Measurements from ENCODE around the gene GLI3.

GLI3 gene

DNA sequence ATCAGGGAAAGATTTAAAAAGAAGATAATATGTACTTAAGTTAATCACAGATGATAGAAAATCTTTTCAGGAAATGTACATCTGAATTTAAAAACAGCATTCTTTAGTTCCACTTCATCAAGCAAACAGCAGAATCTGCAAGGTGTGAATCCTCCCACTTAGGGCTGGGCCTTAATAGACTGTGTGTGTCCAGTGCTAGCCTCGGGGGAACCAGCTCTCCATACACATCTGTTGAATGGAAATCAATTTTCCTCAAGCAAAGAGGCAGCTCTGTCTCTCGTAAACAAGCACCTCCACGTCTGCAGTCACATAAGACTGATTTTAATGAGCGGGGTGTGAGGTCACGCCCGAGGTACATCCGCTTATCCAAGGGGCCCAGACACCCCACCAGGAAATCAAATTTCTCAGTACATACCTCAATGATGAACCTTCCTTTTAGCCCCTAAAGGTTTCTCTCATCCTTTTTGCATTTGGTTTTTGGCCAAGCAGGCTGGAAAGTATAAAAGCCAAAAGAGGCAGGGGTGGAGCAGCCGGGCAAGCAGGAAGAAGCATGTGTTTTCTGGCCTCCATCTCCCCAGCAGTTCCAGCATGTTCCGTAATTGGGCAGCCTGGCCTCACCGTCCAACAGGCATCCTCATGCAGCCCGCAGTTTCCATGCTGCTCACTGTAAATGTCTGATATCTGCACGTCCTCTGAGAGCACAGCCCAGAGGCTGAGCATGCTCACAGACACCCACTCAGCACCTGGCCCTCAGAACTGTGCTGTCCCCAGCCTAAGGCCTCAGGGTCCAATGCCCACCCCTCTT is 131.3 kb downstream of the GLI3 start:
- DNase-seq (ENCODE audit: low read depth, low spot score) = no peak

DNA sequence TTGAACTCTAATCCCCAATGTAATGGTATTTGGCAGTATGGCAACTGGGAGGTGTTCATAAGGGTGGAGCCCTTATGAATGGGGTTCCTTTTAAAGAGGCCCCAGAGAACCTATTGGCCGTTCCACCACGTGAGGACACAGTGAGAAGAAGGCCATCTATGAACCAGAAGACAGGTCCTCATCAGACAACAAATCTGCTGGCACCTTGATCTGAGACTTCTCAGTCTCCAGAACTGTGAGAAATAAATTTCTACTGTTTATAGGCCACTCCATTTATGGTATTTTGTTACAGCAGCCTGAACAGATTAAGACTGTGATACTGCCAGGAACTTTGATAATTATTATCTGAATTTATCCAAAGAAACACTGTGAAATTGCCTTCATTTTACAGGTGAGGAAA is 132.3 kb downstream of the GLI3 start:
- no peak for DNase-seq (ENCODE audit: low read depth, low spot score)

DNA sequence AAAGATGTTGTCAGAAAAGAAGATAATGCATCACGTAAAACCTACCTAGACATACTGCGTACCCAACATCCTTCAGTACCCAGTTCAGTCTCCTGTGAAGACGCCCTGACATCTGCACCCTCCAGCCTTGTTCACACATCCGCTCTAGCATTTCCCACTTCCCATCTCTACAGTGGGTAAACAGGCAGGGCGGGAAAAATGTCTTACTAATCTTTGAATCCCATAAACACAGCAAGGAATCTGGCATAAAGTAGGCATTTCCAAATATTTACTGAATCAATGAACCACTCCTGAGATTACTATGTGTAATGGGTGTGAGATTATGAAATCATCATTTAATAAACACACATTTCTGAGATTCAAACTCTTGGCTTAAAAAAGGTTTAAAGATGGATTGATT is 132.8 kb downstream of the GLI3 start:
- no peak for DNase-seq (ENCODE audit: low read depth, low spot score)

GRCh38 chr7:42103456-42103855 is 133.6 kb downstream of the GLI3 start:
- no peak for DNase-seq (ENCODE audit: low read depth, low spot score)

- no peak for DNase-seq (ENCODE audit: low read depth, low spot score)
Observed at GRCh38 chr7:42103020-42103419, 134.0 kb downstream of the GLI3 start.

- no peak for DNase-seq (ENCODE audit: low read depth, low spot score)
Observed at GRCh38 chr7:42102301-42102700, 134.7 kb downstream of the GLI3 start.

DNA sequence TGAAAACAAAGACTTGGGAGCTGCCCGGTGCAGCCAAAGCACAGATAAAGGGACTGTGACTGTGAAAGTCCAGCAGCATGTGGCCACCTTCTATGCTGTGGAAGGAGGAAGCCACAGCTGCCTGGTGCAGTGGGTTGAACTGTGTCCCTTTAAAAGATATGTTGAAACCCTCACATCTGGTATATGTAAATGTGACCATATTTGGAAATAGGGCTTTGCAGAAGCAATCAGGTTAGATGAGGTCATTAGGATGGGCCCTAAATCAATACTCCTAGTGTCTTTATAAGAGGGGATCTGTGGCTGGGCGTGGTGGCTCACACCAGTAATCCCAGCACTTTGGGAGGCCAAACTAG is 136.9 kb downstream of the GLI3 start:
- no peak for DNase-seq (ENCODE audit: low read depth, low spot score)

DNA sequence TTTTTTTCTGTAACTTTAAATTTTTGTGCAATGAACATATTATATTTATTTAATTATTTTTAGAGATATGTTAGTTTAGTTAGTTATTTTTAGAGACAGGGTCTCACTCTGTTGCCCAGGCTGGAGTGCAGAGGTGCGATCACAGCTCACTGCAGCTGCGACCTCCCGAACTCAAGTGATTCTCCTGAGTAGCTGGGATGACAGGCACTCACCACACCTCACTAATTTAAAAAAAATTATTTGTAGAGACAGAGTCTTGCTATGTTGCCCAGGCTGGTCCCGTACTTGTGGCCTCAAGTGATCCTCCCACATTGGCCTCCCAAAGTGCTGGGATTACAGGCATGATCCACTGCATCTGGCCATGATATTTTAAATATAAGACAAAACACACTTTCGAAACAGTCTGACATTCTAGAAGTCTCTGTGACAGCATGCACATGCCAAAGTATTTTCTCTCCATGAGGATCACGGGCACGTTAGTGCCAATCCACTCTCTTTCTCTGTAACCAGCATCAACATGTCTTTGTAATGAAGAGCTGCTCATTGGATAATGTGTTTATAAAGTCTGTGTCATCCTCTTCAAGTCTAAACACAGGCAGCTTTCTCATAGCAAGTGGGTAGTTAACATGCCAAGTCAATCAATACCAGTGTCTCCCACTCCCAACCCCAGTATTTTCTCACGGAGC is 137.4 kb downstream of the GLI3 start:
- no peak for DNase-seq (ENCODE audit: low read depth, low spot score)

DNA sequence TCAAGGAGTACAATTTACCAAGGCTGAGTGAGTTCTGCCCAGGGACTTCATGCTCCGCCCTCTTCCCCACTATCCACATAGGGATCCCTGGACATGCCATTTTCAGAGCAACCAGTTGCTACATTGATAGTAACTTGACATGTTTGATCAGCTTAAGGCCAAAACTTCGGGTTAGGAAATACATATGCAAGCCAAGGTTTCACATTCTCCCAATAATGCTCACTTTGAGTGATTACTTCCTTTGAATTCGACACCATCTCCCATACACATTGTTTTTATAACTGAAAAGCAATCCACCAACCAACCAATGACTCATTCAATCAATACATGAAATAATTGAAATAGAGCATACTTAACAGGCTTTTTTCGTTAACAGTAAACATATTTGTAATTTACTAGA is 137.9 kb downstream of the GLI3 start:
- DNase-seq (ENCODE audit: low read depth, low spot score) = no peak

GRCh38 chr7:42097752-42098151 is 139.3 kb downstream of the GLI3 start:
- no peak for DNase-seq (ENCODE audit: low read depth, low spot score)

DNA sequence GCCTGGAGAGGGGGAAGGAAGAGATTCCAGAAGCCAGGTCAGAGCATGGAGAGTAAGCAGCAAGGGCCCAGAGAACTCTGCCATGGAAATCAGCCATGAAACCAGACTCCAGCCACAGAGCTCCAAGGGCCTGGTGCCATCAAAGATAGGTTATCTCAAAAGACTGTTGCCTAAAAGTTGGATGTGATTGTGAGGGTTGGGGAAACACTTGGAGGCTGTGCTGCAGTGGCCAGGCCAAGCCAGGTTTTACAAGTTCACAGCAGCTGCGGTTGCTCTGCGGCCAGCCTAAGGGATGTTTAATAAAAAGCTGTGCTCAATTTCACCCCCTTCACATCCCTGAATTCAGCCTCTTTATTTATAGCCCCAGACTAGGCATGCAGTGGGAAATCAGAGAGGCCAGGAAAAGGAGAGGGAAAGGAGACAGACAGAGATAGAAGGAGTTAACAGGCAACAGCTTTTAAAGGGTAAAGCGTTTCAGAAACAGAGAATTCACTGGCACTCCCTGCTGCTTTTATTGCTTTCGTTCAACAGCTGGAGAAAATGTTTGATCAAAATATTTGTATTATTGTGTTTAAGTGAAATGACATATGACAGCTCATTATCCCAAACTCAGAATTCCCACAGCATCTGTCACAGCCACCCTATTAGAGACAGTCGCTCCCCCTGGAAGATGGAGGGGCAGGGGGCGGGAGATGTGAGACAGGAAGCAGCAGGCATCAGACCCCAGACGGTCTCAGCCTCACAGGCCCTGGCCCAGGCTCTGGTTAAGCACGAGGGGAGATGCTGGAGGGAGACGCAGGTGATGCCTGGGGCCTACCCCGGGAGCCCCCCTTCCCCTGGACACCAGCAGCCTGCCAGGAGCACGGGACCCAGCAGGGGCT is 140.1 kb downstream of the GLI3 start:
- DNase-seq (ENCODE audit: low read depth, low spot score) = no peak

GRCh38 chr7:42096268-42096667 is 140.7 kb downstream of the GLI3 start:
- DNase-seq (ENCODE audit: low read depth, low spot score) = no peak

DNA sequence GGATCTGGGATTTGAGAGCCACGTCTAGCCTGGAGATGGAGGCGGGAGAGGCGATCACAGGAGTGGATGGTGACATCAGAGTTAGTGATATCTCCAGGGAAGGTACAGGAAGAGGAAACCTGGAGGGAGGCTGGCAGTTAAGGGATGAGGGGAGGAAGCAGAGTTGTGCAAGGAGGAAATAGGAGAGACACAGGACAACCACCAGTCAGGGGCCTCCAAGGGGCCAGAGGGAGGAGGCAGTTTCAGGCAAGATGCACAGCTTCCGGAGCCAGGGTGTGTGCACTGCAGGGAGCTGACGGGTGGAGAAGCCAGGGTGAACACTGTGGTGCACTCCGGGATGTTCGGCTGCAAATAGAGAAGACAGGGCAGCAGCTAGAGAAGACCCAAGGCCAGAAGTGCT is 141.2 kb downstream of the GLI3 start:
- no peak for DNase-seq (ENCODE audit: low read depth, low spot score)

GRCh38 chr7:42093349-42093905 is 143.6 kb downstream of the GLI3 start:
- no peak for DNase-seq (ENCODE audit: low read depth, low spot score)

- no peak for DNase-seq (ENCODE audit: low read depth, low spot score)
Observed at GRCh38 chr7:42091461-42092291, 145.3 kb downstream of the GLI3 start.

DNA sequence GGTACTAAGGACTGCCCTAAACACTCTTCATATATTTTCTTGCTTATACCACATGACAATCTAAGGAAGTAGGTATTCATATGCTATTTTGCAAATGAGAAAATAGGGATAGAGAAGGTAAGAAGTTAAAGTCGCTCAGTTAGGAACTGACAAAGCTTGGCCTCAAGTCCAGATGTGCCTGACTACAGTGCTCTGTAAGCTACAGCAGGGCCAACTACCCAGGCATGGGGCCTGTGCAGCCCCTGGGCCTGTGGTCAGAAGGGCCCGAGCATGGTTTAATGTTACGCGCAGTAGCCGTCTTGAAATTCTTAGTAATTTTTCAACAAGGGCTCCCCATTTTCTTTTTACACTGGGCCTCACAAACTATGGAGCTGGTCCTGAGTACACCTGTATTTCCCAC is 146.2 kb downstream of the GLI3 start:
- DNase-seq (ENCODE audit: low read depth, low spot score) = no peak

DNA sequence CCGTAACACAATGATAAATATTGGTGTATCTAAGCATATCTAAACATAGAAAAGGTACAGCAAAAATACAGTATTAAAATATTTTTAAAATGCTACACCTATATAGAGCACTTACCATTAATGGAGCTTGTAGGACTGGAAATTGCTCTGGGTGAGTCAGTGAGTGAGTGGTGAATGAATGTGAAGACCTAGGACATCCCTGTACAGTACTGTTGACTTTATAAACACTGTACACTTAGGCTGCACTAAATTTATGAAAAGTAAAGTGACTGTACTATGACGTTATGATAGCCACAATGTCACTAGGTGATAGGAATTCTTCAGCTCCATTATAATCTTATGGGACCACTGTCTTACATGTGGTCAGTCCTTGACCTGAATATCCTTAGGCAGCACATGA is 147.0 kb downstream of the GLI3 start:
- DNase-seq (ENCODE audit: low read depth, low spot score) = no peak

DNA sequence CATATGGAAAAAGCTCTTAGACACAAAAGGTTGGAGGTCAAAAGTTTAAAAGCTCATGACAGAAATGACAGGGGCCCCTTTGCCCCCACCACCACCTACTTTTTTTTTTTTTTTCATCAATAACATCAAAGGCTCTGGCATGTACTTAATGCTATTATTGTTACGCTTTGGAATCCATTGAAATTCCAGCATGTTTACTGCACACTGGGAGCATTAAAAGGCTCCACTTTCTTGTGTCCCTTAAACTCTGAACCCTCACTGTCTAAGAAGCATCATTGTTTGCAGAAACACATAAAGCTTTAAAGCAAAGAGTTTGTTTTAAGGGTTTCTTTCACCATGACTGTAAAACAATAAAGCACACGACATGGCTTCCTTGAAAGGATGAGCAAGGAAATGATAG is 149.4 kb downstream of the GLI3 start:
- no peak for DNase-seq (ENCODE audit: low read depth, low spot score)

DNA sequence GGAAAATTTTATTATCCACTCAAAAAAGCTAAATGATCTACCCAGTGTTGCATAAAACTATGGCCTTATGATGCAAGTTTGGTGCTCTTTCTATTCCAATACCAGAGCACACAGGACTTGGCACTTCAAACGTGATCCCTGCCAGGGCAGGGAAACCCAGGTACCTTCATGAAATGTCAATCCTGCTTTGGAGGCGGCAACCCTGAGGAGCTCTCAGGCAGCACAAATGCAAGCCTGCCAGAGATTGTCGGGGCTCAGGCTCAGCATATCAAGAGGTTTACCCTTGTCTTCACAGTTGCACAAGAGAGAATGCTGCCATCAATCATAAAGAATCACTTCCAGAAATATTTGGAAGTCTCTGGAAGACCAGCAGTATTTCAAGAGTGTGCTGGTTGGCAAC is 151.5 kb downstream of the GLI3 start:
- no peak for DNase-seq (ENCODE audit: low read depth, low spot score)

DNA sequence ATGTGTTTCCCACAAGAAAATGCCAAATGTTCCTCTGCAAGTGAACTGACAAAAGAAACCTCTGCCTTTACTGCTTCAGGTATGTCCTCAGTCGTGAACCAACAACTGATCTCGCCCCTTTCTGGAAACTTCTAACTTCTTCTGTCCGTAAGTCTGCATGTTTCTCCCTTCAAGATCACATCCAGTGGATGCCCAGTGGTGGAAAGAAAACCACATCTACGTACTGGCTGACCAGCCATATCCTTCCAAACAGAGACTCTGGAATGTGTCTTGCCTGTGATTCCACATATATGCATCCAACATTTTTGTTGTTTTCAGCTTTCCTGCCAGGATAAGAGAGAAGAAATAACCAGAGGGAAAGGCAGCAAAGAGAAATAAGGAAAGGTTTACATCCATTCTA is 152.7 kb downstream of the GLI3 start:
- no peak for DNase-seq (ENCODE audit: low read depth, low spot score)

DNA sequence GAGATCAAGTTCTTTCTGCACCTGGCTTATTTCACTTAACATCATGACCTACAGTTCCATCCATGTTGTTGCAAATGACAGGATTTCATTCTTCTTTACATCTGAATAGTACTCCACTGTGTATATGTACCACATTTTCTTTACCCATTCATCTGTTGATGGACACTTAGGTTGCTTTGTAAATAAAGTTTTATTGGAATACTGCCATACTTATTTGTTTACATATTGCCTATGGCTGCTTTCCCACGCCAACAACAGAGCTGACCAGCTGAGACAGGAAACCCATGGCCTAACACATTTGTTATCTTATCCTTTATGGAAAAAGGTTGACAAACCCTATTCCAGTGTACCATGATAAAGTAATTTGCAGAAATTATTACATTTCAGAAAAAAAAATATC is 153.7 kb downstream of the GLI3 start:
- no peak for DNase-seq (ENCODE audit: low read depth, low spot score)
